HG03045 (cell line): Measurements from ENCODE around the gene IGF2R.

Source experiments
- ATAC-seq: cut with Tn5 transposase; IDR thresholded peaks from one replicate; pipeline ENCODE4 v1.9.1; 2021; ENCODE audit warnings: mild to moderate bottlenecking, moderate library complexity; ENCODE audit not compliant: unreplicated experiment

The IGF2R gene

GRCh38 chr6:160160450-160160849 is 191.6 kb downstream of the IGF2R start:
- ATAC-seq = no peak
